ENCODE data around the gene COA8.

GRCh38 chr14:103616635-103617300, 54.0 kb downstream of the COA8 start:
- TF ChIP-seq CTCF (IDR thresholded peaks at IDR 0.05) (no peak), POLR2AphosphoS5 (IDR thresholded peaks at IDR 0.05; ENCODE audit: insufficient read depth in 1 of 2, low read depth in 1 of 2) (no peak), POLR2A (IDR thresholded peaks at IDR 0.05) (no peak)

All from vagina (tissue), 2 donors.